Epithelial cell of proximal tubule (primary cell): ENCODE results near the gene ALKBH7. TPM values are rescaled to one million over a fixed set of nuclear protein-coding genes. Genes with fewer than 3 reads are reported as not detected.

Experiments
- DNase-seq: peaks from one replicate; pipeline ENCODE4 v3.0.0-alpha.2; 2011; ENCODE audit warnings: low read depth
- H3K4me3 ChIP-seq: 2 replicates; pipeline ENCODE4 v1.5.1; 2011; ENCODE audit warnings: low read depth, mild to moderate bottlenecking, low read length
- total RNA-seq: library from RNA; depleted of rRNA; stranded (reverse); fragments of >200 nt; gene quantifications from 2 replicates; pipeline ENCODE4 v1.2.3, GENCODE V29; 2015
- TF ChIP-seq, protein P1 (sequence below): conservative IDR thresholded peaks from 2 replicates; pipeline ENCODE4 v1.5.1; 2012; ENCODE audit warnings: low read depth, mild to moderate bottlenecking, low read length

The ALKBH7 gene
- total RNA-seq, 1 donor from 2014 or later: 56.4 TPM

DNA sequence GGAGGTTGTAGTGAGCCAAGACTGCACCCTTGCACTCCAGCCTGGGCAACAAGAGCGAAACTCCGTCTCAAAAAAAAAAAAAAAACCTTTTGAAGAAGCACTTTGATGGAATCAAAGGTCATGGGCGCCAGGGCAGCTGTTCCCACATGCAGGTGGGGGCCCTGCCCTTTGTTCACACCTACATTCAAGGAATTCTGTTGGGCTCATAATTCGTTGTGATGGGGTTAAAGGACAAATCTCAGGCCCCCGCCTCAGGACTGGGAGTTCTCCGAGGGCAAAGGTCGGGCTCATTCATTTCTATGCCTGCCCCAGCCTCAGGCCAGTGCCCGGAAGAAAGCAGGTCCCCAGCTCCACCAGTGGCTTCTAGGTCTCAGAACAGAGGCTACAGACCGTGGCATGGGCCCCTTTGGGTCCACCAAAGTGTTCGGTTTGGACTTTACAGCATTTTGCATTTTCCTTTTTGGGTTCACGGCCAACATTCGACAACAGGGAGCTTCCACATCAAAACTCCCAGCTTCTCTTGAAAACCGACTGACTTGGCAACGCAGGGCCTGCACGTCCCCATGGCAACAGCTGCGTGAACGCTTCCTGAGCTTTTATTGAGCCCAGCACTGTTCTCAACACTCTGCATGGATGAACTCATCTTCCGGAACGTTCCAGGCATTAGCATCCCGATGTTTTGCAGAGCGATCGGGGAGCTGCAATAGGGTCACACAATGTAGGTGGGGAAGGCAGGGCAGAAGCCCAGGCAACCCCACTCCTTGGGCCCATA is 30.4 kb downstream of the ALKBH7 start:
- TF ChIP-seq, protein P1, sequence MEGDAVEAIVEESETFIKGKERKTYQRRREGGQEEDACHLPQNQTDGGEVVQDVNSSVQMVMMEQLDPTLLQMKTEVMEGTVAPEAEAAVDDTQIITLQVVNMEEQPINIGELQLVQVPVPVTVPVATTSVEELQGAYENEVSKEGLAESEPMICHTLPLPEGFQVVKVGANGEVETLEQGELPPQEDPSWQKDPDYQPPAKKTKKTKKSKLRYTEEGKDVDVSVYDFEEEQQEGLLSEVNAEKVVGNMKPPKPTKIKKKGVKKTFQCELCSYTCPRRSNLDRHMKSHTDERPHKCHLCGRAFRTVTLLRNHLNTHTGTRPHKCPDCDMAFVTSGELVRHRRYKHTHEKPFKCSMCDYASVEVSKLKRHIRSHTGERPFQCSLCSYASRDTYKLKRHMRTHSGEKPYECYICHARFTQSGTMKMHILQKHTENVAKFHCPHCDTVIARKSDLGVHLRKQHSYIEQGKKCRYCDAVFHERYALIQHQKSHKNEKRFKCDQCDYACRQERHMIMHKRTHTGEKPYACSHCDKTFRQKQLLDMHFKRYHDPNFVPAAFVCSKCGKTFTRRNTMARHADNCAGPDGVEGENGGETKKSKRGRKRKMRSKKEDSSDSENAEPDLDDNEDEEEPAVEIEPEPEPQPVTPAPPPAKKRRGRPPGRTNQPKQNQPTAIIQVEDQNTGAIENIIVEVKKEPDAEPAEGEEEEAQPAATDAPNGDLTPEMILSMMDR: no peak
- no peak for DNase-seq

DNA sequence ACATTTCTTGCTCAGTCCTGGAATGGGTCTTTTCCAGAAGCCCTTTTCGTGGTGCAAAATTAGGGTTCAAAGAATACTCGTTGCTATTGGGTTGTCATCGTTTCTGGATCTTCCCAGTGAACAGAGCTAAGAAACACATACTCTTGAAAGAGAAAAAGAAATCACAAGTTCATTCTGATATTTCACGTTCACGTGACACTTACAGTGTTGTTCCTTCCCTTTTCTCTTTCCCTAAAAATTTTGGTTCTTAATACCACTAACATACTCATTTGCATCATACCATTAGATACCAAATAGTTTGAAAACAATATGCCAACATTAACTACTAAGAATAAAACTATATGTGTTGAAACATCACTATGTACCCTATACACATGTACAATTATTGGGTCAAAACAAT is 33.8 kb downstream of the ALKBH7 start:
- TF ChIP-seq, protein P1: no peak
- no peak overlapping the region for H3K4me3 ChIP-seq

More for the DNA sequence above, 30.4 kb downstream of the ALKBH7 start:
- H3K4me3 ChIP-seq: no peak overlapping the region

DNA sequence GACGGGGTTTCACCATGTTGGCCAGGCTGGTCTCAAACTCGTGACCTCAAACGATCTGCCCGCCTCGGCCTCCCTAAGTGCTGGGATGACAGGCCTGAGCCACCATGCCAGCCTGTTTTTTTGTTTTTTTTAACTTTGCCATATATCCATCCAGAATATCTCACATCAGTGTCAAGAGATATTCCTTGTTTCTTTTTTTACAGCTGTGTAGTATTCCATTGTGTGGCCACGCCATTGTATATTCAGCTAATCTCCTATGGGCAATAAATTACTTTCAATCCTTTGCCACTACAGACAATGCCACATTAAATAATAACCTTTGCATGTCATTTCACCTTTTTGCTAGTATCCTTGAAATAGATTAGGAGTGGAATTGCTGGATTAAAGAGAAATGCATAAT is 36.8 kb downstream of the ALKBH7 start:
- no peak overlapping the region for H3K4me3 ChIP-seq
- TF ChIP-seq, protein P1: no peak
- DNase-seq: no peak

More for the DNA sequence above, 33.8 kb downstream of the ALKBH7 start:
- no peak for DNase-seq

DNA sequence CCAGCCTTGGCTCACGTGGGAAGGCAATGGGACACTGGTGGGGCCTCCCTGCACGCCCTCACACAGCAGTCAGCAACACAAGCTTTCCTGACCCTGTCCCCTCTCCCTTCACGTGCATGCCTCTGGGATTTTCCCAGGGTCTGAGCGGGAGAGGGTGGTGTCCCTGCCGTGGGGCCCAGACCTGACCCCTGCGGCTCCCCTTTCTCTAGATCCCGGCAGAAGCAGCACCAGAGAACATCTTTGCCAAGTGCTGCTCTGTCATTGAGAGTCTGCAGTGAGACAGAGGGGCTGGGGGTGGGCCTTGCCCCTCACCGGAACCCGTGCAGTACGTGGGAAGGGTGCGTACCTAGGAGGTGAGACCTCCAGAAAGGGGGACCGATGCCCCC is 39.5 kb downstream of the ALKBH7 start:
- TF ChIP-seq, protein P1: no peak
- no peak overlapping the region for H3K4me3 ChIP-seq
- no peak for DNase-seq

DNA sequence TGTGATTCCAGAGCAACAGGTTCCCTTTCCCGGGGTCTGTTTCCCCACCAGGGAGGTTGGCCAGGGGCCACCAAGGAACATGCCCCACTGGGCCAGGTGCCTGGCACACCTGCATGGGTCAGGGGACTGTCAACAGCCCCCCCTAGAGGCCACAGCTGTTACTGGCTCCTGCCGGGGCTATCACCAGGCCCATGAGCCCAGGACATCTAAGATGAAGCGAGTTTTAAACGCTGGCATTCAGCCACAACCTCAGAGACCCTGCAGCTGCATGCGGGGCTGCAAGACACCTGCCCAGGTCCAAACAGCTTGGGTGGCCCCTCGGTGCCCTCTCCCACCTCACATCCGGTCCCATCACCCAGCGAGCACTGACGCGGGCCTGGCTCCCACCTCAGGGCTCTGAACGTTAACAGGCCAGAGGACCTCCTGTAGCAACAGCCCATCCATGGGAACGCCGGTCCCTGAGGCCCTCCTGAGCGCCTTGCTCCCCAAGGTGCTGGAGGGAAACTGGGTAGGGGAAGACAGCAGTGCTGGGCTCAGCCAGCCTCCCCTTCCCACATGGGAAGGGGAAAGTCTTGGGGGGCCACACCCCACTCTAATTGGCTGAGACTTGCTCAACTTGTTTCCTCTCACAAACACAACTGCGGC is 40.0 kb downstream of the ALKBH7 start:
- no peak for DNase-seq
- TF ChIP-seq, protein P1: peak; percentile 79
- no peak overlapping the region for H3K4me3 ChIP-seq

DNA sequence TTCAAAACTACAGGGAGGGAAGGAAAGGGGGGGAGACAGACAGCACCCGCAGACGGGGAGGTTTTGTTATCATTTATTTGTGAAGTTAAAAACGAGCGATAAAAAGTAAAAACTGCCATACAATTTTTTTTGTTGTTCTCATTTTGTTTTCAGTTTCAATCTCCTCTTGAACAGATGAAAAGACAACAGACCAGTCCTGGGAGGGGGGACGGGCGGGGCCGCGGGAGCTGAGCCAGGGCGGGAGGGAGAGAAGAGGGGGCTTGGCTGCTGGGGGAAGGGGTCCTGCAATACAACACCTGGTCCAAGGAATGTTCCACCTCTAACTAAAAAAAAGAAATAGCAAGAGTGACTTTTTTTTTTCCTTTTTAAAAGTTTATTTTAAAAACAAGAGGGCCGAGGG is 40.7 kb downstream of the ALKBH7 start:
- TF ChIP-seq, protein P1: no peak
- H3K4me3 ChIP-seq: no peak overlapping the region
- no peak for DNase-seq
